SK-N-MC (cell line): ENCODE data around the gene SNX27.

Experiments used
- EZH2 ChIP-seq: fragments of 200-600 bp; sonication (generic); IDR thresholded peaks from one replicate; pipeline ENCODE4 v1.6.1; 2017; ENCODE audit warnings: antibody characterized with exemption
- FOXP2 ChIP-seq: optimal IDR thresholded peaks from 2 replicates; pipeline ENCODE3; 2011; ENCODE audit warnings: mild to moderate bottlenecking, moderate library complexity; ENCODE audit not compliant: insufficient read depth; ENCODE audit errors: extremely low read length, control extremely low read depth
- POLR2AphosphoS5 ChIP-seq: IDR thresholded peaks from 2 replicates; pipeline ENCODE4 v1.6.1; 2012; ENCODE audit warnings: mild to moderate bottlenecking, low read depth, low read length, borderline replicate concordance

- TF ChIP-seq POLR2AphosphoS5 (no peak), EZH2 (no peak), FOXP2 (no peak)
Measured at GRCh38 chr1:151619489-151620093, 7.7 kb downstream of the SNX27 start.
